ENCODE measurements around the gene TIGD4. TPM values are rescaled to one million over a fixed set of nuclear protein-coding genes. Genes with fewer than 3 reads are reported as not detected.

The TIGD4 gene
- total RNA-seq, 2 donors from 2014 or later, result 0.28 TPM; not detected in 1

DNA sequence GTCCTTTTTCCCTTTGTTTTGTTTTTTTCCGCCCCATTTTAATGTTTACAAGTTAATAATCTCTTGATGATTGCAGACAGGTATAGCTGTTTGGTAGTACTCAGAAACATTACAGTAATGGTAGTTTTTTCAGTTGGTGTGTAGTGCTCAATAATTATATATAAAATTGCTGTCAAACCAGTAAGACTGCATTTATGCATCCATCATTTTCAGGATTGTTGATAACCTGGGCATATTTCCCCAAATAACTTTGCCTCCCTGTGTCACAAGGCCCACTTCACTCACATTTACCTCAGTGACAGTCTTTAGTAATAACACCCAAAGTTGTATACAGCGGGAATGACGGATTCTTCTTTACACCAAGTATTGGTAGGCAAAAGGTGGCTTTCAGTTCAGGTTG lies 16.4 kb upstream of the TIGD4 start:
- Histone ChIP-seq H3K27ac (no peak overlapping the region), H3K36me3 (no peaks in the 10 kb centered on the region), H3K9me3 (no peaks in the 10 kb centered on the region), H3K4me1 (no peaks in the 10 kb centered on the region), H3K4me3 (no peak overlapping the region), H3K27me3 (no peaks in the 10 kb centered on the region)
- TF ChIP-seq, protein P1, sequence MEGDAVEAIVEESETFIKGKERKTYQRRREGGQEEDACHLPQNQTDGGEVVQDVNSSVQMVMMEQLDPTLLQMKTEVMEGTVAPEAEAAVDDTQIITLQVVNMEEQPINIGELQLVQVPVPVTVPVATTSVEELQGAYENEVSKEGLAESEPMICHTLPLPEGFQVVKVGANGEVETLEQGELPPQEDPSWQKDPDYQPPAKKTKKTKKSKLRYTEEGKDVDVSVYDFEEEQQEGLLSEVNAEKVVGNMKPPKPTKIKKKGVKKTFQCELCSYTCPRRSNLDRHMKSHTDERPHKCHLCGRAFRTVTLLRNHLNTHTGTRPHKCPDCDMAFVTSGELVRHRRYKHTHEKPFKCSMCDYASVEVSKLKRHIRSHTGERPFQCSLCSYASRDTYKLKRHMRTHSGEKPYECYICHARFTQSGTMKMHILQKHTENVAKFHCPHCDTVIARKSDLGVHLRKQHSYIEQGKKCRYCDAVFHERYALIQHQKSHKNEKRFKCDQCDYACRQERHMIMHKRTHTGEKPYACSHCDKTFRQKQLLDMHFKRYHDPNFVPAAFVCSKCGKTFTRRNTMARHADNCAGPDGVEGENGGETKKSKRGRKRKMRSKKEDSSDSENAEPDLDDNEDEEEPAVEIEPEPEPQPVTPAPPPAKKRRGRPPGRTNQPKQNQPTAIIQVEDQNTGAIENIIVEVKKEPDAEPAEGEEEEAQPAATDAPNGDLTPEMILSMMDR (IDR thresholded peaks at IDR 0.05), result no peak
- DNase-seq (ENCODE audit: low spot score), result no peak

DNA sequence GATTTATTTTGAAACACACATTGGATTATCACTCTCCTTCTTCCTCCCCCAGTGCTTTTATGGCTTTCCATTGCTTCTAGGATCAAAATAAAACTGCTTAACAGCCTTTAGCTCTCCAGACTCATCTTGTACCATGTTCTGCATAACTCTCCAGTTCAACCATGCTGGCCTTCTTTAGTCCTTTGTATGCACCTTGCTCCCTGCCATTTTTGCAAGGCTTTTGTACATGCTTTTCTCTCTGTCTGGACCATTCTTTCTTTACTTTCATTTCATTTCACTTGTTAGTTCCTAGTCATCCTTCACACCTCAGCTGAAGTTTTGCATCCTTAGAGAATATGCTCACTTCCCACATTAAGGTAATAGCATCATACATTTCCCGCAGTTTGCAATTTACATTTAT lies 7.1 kb upstream of the TIGD4 start:
- TF ChIP-seq, protein P1 (IDR thresholded peaks at IDR 0.05), result no peak
- no peaks in the 10 kb centered on the region for H3K9me3 ChIP-seq
- no peak overlapping the region for H3K27ac ChIP-seq
- no peaks in the 10 kb centered on the region for H3K27me3 ChIP-seq
- no peak overlapping the region for H3K4me3 ChIP-seq
- no peak for DNase-seq (ENCODE audit: low spot score)
- H3K4me1 ChIP-seq, result peaks cover 0 to 4% of the 10 kb centered on the region in 2 donors
- no peaks in the 10 kb centered on the region for H3K36me3 ChIP-seq

DNA sequence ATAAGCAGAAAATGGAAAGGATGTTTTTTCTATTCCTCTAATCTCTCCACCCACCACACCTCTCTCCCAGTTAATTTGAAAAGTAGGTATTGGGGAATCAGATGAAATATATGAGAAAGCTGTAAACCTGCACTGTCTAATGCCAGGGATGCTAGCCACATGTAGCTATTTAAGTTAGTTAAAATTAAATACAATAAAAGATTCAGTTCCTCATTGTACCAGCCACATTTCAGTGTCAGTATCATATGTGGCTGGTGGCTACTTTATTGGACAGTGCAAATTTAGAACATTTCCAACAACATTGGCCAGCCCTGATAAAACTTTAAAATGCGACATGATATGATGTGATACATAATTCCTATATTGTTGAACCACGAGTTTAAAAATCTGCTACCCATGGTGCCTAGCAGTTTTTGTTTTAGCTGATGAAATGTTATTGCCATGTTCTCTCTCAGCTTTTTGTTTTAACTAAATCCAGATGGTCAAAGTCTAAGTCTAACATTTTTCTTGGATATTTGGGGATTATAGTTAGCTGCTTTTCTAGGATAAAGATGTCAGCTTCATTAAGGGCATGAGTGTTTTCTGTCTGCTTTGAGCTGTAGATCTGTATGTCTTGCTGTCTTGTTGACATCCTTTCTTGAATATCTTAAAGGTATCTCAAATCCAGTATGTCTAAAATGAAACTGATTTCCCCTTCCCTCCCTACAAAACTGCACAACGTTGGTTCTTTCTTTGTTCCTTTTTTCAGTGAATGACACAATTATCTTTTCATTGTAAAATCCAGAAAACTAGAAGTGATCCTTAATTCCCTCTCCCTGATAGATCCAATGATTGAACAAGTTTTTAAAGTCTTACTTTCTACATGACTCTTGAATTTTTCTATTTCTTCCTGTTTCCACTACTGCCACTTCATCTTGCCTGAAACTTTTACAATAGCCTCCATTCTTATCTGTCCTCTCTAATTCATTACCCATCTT lies 6.4 kb upstream of the TIGD4 start:
- H3K9me3 ChIP-seq, result no peaks in the 10 kb centered on the region
- H3K27ac ChIP-seq, result no peak overlapping the region
- H3K4me1 ChIP-seq, result peaks cover 0 to 10% of the 10 kb centered on the region in 2 donors
- no peaks in the 10 kb centered on the region for H3K36me3 ChIP-seq
- no peak for DNase-seq (ENCODE audit: low spot score)
- no peak overlapping the region for H3K4me3 ChIP-seq
- H3K27me3 ChIP-seq, result no peaks in the 10 kb centered on the region
- TF ChIP-seq, protein P1 (IDR thresholded peaks at IDR 0.05), result no peak

DNA sequence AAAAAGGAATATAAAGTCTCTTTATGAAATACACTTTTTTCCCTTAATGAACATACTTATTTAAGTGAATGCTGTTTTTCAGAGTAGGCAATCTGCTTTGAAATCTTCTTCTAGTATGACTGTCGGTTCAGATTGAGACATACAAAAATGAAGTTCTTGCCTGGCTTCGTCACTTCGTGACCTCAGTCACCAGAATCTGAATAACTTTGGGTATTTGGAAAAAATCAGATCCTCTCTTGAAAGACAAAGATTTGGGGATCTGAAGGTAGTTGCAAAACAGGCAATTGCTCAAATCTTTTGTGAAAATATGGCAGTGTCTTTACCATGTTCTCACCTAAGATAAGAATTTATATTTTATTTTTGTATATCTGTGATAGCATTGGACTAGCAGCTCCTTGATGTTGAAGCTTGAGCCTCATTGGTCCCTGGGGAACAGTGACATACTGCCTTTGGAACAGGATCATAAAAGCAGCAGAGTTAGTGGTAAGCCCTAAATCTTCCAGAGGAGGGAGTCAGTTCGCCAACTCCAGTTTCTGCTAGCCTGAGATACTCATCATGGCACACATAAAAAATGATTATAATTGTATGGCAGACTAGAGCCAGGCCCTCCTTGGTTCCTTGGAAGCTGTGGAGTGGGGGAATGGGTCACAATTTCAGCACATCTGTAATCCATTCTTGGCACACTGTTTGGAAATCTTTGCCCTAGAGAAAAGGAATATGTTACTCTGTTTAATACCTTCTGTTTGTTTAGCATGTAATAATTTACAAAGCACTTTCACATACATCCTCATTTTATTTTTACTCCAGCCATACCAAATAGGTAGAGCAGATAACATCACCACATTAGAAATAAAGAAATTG lies 5.2 kb upstream of the TIGD4 start:
- DNase-seq (ENCODE audit: low spot score), result no peak
- H3K36me3 ChIP-seq, result no peaks in the 10 kb centered on the region
- H3K4me1 ChIP-seq, result peaks cover 0 to 17% of the 10 kb centered on the region in 2 donors
- no peaks in the 10 kb centered on the region for H3K9me3 ChIP-seq
- no peak overlapping the region for H3K4me3 ChIP-seq
- no peak overlapping the region for H3K27ac ChIP-seq
- H3K27me3 ChIP-seq, result no peaks in the 10 kb centered on the region
- TF ChIP-seq, protein P1 (IDR thresholded peaks at IDR 0.05), result no peak

DNA sequence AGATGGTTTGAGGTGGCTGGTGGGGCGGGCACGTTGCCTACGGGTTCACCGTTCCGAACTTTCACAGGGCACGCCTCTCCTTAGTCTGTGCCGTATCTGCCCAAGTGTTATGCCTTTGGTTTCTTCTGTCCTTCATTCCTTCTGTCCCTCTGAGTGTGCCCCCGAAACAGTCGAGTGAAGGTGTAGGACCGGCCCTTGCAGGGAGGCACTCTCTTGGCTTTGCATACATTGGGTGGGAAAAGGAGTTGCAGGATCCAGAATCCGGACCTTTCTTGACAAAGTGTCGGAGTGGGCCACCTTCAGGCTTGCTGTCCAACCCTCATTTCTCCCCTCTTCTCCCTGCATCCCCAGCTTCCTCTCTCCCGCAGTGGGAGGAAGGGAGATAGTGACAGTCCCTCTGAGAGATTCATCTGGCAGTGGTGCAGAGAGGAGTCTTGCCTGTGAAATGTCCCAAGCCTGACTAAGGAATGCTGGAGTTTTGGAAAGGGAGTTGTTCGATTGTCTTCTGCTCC lies 793 bp upstream of the TIGD4 start:
- DNase-seq (ENCODE audit: low spot score), result no peak
- H3K4me1 ChIP-seq, result peaks cover 0 to 17% of the 10 kb centered on the region in 2 donors

More for the DNA sequence above, 793 bp upstream of the TIGD4 start:
- H3K27me3 ChIP-seq, result no peaks in the 10 kb centered on the region
- H3K27ac ChIP-seq, result peak overlapping the region; percentile 86 to 88
- H3K36me3 ChIP-seq, result no peaks in the 10 kb centered on the region
- TF ChIP-seq, protein P1 (IDR thresholded peaks at IDR 0.05), result no peak
- no peaks in the 10 kb centered on the region for H3K9me3 ChIP-seq
- H3K4me3 ChIP-seq, result peak overlapping the region; percentile 71 to 74

Measured in right atrium auricular region (tissue), 2 donors.